NCI-H2107 treated with DMSO at 0.1 percent for 48 hours (cell line): ENCODE measurements around the gene ZBTB20.

Experiments
- DNase-seq: peaks from one replicate; lab custom pipeline; 2025; ENCODE audit not compliant: unreplicated experiment; lab: John Stamatoyannopoulos, UW

The ZBTB20 gene

DNA sequence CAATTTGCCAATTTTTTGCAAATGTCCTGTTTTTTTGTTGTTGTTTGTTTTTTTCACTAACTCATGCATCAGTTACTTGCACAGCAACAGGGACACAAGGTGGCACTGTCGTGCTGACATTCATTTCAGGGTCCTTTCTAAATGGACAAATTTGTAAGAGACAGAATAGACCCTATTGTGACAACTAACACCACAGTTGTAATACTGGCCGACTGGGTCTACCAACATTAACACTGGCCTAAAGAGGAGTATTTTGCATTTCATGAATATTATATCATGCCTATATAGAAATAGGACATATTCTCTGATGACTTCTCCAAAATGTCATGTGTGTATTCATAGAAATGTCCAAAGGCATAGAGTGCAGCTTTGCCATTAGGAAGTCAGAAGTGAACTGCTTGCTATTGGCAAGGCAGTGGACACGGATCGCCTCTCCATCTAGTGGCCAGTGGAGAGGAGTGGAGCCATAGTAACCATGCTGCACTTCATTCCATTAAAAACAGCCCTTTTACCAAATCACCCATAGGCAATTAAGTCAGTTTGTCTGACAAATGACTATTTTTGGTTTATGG, 54.8 kb downstream of the ZBTB20 start:
- DNase-seq, result peak; percentile 36

DNA sequence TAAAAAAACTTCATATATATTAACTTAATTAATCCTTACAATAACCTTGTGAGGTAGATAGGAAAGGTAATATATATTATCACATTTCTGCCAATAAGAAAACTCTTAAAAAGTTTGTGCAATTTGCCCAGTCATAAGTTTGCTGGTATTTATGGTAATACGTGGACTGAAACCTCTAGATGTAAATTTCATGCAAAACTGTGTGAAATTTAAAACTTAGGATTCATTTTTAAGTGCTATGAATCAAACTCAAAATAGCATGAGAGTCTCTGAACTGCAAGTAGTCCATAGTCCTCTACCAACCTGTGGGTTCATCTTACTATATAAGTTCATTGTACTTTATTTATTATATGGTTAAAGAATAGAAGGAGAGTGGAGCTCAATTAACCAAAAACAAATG, 56.4 kb downstream of the ZBTB20 start:
- DNase-seq, result no peak

DNA sequence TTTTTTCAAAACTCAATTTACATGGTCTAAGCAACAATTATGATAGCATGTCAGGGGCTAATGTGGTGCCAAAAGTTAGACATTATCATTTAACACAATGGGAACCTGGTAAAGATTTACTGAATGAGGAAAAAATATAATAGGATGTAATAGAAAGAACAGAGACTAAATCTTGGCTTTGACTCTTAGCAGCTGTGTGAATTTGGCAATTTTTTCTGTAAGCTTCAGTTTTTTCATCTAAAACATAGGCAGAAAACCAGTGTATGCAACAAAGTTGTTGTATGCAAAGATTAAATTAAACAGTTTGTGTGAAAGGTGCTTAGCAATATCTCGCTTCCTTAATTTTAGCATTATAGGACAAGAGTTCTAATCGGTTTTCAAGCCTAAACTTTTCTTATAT, 57.6 kb downstream of the ZBTB20 start:
- no peak for DNase-seq

DNA sequence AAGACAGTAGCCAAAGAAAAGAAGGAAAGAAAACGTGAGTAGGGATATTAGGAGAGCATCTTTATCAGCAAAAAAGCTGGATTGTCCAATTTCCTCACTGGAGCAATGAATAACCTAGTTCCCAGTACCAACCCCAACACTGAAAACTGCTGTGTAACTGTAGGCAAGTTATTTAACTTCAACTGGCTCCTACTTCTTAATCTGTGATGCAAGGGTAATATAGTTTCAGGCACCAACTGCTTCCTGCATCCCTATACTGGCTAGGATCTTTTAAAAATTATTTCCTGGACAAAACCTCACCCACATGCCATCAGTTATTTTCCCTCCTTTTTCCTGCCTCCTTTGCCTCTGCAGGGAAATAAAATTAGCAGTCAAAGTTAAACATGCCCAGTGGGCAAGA, 59.6 kb downstream of the ZBTB20 start:
- DNase-seq, result no peak

DNA sequence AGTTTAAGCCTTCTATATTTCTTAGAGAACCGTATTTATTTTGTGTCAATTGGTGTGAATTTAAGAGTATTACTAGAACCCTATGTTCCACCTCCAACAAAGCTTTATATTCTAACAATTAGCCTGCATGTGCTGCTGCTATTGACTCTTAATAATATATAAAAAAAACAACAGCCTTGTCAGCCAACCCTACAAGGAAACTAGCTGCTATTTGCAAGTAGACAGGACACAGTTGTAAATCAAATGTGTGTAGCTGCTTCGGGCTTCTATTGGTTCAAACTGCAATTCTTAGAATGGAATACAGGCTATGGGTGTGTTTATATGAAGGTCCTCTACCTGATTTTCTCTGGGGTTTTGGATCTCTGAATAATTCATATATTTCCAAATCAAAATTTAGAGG, 60.7 kb downstream of the ZBTB20 start:
- DNase-seq, result no peak

DNA sequence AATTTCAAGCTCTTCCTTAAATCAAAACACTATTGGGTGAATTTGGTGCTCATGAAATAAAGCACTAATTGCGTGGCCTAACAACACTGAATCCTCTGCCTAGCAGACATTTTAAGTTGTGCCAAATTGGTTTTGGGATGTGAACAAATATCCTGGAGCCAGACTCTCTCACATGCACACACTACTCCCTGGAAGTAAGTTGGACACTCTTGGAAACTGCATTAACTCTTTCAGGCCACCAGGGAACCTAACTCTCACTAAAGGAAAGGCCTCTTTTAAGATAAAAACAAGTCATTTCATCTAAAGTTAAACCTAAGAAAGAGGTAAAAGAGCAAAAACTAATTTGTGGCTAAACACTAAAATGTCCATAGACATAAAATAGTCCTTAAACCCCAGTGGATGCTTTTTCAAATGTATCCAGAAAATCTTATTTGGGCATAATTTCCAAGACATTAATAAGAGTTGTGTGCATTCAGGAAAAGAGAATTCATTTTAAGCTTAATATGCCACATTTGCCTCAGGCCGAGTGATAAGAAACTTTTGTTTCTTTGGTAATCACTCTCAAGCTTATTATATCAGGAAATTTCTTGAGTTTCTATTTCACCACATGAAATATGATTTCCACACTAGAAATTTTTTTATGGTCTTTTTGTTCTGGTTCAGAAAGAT, 61.8 kb downstream of the ZBTB20 start:
- DNase-seq, result no peak

DNA sequence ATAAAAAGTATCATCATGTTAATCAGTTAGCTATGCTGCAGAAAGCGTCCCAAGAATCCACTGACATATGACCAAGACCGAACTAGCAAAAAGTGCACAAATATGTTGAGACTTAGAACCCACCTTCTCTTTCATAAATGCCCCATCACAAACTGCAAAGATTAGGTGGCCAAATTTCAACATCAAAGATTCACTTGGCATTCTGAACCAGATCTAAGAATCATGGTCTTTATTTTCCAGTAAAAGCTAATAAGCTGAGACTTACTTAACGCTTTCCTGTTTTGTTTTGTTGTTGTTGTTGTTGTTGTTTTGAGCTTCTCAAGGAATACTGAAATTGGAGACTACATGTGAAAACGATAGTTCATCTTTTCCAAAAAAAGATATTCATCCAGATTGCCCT, 62.4 kb downstream of the ZBTB20 start:
- no peak for DNase-seq

DNA sequence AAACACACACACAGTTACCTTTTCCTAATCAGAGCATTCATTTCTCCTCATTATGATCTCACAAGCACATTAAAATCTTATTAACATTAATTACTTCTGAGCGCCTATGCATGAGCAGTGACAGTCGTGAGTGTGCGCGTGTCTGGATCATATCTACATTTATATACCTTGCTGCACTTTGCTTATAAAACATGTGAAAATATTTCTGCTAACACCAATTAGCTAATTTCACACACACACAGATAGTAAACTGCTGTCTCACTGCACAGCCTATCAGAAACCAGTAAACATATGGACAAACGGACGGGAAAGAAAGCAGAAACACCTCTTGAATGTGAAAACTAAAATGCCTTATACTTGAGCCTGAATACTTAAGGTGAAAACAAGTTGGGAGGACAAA, 64.8 kb downstream of the ZBTB20 start:
- no peak for DNase-seq

DNA sequence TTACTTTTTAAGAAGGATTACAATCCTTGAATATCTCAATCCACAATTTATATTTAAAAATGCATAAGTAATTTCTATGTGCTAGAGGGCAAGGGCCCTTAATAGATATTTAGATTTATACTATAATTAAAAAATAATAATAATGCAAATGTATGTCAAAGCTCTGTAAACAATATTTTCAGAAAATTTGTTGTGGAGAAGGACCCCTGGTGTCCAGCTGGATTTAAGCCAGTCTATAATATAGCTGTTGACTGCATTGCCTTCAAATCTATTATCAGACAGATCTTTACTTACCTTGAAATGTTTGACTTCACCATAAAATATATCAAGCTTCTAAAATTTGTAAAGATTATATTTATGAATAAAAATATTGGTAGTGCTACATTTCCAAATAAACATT, 65.6 kb downstream of the ZBTB20 start:
- DNase-seq, result peak; percentile 8

DNA sequence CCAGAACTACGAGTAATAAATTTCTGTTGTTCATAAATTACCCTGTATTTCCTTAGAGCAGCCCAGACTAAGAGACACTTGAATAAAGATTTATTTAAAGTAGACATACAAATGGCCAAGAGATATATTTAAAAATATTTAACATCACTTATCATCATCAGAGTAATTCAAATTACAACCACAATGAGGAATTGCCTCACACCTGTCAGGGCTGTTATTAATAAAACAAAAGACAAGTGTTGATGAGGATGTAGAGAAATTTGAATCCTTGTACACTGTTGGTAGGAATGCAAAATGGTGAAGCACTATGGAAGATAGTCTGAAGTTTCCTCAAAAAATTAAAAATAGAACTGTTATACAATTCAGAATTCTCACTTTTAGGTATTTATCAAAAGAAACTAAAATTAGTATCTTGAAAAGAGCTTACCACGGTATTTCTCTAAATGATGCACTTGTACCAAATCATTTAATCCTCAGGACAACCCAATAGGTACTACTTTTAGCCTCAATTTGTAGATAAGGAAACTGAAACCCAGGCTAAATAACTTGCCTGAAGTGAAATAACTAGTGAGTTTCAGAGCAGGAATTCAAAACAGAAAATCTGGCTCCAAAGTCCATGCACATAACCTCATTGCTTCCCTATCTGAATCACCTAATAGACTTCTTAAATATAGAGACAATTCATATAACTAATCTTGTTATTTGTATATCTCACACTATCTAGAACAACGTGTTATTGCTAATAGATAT, 69.4 kb downstream of the ZBTB20 start:
- DNase-seq, result no peak

DNA sequence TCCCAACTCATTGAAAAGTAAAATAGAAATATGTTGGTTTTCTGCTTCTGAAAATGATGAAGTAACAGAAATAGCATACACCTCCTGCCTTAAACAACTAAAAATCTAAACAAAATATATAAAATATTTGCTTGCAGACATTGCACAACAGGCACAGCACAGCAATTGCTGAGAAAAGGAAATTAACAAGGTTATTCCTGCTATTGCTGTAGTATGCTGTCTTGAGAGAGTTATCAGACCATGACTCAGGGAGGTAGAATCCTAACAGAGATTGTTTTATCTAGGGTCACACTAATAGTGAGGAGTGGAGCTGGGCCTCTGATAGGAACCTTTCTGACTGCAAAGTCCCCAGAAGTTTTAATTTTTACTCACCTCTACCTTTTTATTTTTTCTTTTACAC, 72.6 kb downstream of the ZBTB20 start:
- no peak for DNase-seq

DNA sequence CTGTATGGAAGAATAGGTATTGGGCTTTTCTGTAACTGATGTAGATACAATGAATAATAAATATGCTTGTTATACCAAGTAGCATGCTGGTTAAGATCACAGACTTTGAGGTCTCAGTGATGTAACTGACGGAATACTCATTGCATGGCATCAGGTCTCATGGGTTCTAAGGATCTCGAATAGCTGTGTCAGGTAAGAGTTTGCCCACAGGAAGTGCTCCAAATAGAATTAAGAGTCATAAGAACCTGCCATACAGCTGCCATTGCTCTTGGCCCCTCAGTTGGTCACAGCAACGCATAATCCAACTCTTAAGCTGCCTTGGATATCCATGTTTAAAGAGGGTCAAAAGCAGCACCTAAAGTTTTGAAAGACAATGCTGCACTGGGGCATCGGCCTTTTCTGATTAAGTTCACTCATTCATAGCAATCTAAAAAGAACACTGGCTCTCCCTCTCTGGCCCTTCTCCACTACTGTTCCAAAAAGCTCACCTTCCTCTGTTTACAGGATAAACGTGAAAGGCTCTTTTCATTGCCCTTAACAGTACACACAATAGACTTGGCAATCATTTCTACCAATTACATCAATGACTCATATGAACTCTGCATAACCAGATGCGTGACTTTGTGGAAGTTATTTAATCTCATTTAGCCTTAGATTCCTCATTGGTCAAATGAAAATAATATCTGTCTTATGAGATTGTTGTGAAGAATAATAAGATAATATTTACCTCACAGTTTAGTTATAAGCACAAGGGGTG, 74.6 kb downstream of the ZBTB20 start:
- peak; percentile 54 for DNase-seq

DNA sequence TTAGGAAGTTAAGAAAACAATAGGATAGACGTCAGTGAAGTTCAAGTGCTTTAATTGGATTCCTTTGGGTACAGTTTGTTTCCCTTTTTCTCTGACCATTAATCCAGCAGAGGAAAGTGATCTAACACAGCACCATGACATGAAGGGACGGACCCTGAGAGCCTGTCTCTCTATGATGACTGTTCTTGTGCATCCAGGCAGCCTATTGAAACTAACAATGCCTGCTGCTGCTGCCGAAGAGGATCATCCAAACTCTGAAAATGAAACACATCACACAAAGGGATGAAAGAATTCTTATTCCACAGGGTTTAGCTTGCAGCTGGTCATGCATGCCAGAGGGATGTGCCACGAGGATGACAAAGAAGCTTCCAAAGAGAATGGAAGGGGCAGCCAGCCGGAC, 75.5 kb downstream of the ZBTB20 start:
- DNase-seq, result no peak

DNA sequence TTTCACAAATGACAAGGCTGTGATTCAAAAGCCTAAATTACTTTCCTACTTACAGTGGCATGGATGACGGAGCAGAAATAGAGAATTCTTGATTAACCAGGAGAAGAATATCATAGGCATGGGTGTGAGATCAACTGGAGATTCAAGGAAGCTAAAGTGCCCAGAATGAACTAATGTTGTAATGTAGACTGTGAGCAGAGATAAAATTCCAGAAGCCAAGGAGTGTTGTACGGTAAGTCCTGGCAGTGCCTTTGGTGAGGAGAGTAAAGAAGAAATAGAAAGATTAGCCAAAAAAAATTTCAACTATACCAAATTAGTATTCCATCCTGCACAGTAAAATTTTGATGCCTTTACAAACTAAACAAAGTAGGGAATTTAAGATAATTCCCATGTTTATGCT, 75.9 kb downstream of the ZBTB20 start:
- no peak for DNase-seq

DNA sequence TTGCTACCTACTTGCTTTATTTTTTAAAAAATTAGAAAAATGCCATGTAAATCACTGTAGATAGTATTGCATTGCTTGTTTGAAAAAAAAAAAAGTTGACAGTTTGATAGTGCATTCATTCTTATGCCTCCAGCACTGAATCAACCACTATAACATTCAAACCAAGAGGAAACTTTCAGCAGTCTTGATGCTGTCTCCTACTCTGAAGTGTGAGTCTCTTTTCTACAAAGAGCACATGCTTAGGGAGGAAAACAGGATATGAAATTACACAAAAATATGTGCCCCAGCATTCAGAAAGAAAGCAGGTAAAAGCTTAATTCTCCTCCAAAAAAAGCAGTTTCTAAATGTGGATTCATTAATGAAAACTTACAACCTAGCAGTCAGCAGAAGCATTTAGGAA, 78.3 kb downstream of the ZBTB20 start:
- DNase-seq, result no peak

DNA sequence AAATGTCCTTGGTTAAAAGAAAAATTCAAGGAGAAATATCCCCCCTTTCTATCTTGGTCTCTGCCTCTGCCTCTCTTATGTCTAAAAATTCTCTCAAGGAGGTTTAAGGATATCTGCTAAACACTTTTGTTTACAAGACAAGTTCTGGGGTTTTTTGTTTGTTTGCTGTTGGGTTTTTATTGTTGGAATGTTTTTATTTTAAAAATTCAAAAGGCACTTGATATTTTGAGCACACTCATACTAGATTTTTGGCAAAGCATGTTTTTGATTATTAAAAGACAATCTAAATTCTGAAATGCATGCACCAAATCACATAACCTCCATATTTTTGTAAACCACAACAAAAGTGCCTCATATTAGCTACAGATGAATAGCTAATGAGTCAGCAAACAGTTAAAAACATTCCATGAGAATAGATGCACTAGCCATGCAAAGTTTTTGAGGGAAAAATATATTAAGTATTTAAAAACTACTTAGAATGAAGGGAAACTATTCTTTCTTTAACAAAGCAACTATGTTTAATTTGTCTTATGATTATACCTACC, 84.6 kb downstream of the ZBTB20 start:
- no peak for DNase-seq

DNA sequence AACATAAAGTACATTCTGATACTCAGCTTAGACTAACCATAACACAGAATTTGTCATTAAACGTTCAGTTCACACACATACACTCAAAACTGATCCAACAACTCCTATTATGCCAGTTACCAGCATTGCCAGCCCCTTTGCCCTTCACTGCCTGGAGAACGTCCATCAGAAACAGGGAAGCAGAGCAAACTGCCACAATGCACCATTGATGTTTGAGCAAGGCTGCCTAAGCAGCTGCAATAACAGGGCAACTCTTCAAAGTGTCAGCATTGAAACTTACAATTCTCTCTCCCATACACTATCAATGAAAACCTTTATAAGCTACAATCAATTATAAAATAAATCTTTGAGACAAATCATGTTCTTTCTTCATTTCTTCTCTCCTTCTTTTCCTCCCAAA, 85.1 kb downstream of the ZBTB20 start:
- no peak for DNase-seq

DNA sequence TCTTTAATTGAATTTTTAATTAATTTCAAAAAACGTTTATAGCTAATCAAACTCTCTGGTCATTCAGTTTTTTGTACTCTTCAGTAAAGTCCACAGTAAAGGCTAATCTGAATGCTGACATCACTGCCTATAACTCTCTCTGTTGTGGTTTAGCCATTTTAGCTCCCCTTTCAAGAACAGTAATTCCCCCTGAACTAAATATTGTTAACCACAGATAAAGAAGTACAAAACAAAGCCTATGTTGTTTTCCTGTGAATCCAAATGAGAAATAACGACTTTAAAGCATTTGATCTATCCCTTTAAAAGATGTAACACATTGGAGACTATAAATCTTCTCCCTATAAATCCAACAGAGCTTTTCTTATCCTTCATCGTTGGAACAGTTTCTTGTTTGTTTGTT, 94.2 kb downstream of the ZBTB20 start:
- no peak for DNase-seq

DNA sequence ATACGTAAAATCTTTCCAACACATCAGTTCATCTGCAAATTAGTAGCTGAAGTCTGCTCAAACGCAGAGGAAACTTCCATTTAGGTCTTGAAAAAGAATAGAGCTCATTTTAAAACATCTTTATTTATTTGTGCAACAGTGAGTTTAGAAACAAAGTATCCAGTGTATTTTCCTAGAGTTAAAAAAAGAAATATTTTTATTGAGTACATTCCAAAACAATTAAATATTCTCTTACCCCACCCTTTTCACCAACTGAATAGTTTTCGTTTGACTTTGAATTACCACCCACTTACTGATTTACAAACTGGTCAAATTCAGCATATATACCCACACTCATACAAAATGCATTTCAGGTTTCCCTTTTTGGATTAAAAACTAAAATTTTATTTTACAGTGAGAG, 104.7 kb downstream of the ZBTB20 start:
- no peak for DNase-seq

DNA sequence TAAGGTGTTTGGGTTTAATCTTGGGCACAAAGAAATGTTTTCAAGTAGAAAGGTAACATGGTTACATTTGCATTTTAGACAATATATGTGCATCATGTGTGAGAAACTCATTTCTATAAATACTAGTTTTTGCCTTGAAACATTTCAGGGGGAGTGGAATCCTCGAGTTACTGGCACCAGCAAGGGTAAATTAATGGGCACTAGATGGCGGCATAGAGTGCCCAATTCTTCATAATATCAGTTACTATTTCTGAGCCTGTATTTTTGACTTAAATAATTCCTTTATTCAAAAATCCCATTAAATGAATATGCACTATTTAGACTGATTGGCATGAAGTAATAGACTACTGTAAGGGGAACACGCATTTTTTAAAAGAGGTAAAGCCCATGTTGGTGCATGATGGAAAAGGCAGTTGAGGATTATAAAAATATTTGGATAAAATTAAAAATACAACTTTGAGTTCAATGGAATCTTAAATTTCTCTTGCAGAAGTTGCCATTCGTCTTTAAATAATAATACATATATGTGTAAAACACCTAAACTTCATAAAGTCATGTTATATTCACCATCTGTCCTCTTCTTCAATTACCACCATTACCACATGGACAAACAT, 106.3 kb downstream of the ZBTB20 start:
- DNase-seq, result peak; percentile 20

DNA sequence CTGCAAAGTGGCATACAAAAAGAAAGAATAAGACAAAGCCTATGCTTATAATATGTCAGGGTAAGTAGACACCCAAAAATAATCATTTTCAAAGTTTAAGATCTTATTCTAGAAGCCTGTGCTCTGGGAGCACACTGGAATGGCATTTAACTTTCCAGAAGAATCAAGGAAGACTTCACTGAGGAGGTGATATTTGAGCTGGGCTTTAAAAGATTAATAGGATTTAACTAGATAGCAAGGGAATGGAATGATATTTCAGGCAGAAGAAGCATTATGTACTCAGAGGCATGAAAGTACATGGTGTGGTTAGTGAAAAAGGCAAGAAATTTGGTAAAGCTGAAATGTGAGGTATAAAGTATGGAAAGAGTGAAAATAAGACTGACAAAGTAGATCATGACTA, 106.8 kb downstream of the ZBTB20 start:
- DNase-seq, result no peak
